ENCODE data around the gene NRXN3. TPM values are rescaled to one million over a fixed set of nuclear protein-coding genes. Genes with fewer than 3 reads are reported as not detected.

Gene NRXN3
- total RNA-seq, 1 donor from 2014 or later, result 1.0 TPM

DNA sequence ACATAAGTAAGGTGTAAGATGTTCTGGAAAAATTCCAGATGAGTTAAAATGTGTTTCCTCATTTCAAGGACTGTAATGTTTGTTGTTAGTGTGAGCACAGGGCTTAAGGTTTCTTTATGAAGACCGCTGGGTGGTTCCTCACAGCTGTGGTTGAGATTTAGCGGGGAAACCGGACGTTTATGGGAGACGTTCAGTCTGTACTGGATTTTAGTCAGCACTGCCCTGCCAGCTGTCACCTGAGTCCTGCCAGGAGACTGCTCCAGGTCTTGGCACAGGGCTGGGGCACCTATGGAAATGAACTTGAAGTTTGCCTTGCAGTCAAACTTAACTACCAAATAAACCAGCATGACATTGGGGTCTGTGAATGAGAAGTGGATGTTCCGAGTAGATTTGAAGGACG is 1485.9 kb downstream of the NRXN3 start:
- ATAC-seq, result no peak
- no peak for DNase-seq
- intact Hi-C loops (cut with micrococcal nuclease), result no loop called here

DNA sequence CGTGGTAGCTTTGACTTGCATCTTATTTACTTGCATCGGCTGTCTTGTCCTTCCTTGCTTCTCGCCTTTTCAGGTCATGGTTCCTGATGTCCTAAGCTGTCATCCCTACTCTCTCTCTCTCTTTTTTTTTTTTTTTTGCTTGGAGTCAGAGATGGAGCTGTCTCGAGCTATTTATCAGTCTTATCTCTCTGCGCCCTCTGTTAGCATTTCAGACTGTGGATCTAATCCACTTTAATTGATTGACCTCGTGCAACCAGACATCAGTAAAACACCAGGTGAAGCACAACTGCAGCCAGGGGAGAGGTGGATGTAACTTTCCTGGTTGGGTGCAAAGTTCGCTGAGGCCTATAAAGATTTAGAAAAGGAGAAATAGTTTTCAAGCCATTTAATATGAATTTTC is 1486.3 kb downstream of the NRXN3 start:
- intact Hi-C loops (cut with micrococcal nuclease), result no loop called here
- DNase-seq, result no peak
- no peak for ATAC-seq

DNA sequence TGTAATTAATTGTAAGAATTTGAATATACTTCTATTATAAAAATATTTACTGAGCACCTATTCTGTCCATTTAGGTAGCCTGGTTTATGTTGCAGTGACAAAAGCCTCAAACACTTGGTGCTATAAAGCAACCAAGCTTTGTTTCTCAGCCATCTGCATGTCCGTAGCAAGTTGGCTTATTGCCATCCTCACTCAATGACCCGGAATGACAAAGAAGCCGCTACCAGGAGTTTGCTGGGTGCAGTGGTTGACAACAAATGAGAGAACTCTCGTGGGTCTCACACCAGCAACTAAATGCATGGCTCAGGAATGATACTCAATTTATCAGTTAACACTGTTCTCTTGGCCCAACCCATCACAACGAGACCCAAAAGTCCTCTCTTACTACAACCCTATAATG is 1488.0 kb downstream of the NRXN3 start:
- intact Hi-C loops (cut with micrococcal nuclease), result no loop called here
- DNase-seq, result no peak
- no peak for ATAC-seq

DNA sequence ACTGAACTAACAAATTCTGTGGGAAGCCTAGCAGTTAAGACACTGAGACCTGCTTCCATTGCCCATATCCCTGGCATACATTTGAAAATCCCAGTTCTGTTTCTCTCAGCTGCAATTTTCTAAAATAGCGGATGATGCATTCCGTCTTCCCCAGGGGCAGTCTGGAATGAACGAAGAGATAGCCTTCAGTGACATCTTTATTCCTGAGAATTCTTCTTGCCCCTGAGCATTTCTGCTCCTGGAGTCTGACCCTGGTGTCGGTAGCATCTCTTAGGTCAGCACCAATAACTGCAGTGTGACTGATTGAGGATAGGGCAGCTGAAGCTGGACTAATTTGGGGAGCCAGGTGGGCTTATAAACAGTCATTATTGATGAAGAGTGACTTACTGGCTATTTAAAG is 1488.6 kb downstream of the NRXN3 start:
- intact Hi-C loops (cut with micrococcal nuclease), result no loop called here
- ATAC-seq, result no peak
- no peak for DNase-seq

DNA sequence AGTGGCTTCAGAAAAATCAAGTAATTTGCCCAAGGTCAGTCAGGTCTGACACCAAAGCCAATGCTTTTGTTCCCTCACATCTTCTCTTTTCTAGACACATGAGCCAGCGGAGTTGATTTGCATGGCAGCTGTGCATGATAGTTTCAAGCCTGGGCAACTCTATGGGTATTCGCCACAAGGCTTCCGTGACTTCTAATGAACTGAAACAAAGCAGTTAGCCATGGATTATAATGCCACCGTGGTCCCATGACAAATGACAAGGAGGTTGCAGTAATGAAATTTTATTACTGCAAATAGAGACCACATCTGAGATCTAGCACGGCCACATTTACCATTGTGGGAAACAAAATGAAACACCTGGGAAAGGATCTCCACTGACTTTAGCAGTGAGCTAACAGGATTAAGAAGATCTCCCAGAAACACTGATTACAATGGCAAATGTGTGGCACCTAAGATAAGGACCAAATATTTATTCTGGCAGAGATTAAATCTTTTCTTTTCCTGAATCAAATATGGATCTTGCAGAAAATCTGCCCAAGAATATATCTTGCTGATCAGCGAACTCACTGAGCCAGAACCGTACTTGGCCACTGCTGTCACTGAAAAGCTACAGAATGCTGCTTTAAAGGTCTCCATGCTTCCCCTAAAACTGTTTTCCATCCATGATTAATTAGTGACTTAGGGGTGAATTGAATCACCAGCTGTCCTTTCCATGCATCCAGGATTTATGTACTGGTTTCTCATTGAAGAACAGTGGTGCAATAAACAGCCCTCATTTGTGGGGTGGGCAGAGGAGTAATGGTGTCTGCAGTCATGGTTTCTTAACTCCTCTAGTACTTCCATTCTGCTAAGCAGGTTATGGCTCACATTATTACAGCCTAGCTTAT is 1490.1 kb downstream of the NRXN3 start:
- DNase-seq (no peak), ATAC-seq (no peak)
- intact Hi-C loops (cut with micrococcal nuclease), result no loop called here

DNA sequence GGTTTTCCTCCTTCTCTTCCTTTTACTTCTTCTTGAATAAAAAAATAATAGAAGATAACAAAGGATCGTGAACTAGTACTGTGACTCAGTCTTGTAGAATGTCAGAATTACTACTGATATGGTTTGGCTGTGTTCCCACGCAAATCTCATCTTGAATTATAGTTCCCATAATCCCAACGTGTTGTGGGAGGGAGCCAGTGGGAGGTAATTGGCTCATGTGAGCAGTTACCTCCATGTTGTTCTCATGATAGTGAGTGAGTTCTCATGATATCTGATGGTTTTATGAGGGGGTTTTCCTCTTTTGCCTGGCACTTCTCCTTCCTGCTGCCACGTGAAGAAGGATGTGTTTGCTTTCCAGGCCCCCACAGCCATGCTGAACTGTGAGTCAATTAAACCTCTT is 1491.6 kb downstream of the NRXN3 start:
- intact Hi-C loops (cut with micrococcal nuclease), result no loop called here
- no peak for ATAC-seq
- DNase-seq, result no peak

DNA sequence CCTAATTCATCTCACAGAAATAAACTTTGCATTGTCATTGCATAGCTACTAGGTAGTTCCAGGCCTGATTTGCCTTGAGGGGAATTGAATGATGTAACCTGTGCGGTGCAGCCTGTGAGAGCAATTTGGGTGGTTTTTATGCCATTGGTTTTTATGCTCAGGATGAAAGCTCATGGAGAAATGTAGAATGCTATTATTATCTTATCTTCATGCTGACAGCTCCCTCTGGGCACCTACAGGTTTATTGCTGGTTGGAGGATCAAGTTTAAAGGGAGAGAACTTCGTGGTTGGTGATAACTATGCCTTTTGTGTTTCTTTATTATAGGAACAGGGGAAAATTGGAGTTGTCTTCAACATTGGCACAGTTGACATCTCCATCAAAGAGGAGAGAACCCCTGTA is 1493.3 kb downstream of the NRXN3 start:
- ATAC-seq (no peak), DNase-seq (no peak)
- intact Hi-C loops (cut with micrococcal nuclease), result no loop called here

DNA sequence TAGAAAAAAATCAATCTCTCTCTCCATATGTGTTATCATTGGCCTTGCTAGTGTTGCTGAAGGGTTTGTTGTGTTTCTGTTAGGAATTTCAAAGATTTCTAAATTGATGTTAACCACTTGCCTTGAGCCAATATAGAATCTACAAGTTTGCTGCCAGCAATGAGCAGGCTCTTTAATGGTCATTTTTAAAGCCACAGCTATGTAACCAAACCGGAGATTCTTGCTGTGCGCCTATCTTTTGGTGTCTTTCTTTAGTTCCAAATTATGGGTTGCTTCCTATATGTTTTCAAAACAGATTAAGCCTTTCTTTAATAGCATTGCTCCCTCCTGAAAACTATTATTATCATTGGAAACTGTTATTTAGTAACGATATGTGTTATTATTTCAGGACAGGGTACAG is 1495.4 kb downstream of the NRXN3 start:
- intact Hi-C loops (cut with micrococcal nuclease), result no loop called here
- DNase-seq (no peak), ATAC-seq (no peak)

DNA sequence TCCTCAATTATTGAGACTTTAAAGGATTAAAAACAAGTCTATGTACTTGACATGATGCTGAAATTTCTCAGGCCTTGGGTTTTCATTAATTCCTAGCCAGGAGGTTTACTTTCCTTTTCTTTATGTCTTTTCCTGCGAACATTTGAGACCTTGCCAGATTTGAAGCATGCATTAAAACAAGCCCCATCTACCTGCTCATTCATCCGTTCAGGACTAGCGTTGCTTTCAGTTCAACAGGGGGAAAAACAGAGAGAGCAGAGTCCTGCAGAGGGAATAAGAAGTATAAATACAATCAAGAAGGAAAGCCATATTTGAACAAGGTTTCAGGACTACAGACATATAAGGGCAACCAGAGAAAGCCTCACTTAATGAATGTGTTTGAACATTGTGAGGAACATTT is 1498.8 kb downstream of the NRXN3 start:
- intact Hi-C loops (cut with micrococcal nuclease), result no loop called here
- DNase-seq (no peak), ATAC-seq (no peak)

DNA sequence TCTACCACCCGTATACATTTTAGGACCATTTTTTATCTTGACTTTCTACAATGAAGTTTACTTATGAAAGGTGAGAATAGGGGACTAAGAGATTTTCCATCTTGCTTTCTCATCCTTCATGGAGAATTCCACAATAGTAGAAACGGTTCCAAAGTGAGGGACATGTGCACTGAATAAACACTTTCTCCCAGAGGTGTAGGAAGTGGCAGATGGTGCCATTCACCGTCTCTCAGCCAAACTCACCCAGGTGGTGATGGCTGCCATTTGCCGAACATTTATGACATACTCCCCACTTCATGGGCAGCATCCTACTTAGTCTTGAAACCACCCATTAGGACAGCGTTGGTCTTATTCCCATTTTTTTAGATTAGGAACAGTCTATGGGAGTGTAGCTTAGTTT is 1500.6 kb downstream of the NRXN3 start:
- ATAC-seq (no peak), DNase-seq (no peak)
- intact Hi-C loops (cut with micrococcal nuclease), result no loop called here

DNA sequence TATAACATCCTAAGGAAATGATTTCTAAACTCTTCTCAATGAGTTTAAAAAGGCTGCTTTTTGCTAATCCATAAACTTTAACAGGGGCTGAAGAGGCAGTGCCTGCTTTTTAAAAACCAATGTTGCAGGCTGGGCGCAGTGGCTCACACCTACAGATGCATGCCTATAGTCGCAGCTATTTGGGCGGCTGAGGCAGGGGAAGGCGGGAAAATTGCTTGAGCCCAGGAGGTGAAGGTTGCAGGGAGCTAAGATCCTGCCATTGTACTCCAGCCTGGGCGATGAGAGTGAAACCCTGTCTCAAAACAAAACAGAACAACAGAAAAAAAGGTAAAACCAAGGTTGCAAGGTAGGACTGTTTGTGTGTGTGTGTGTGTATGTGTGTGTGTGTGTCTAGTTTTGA is 1509.9 kb downstream of the NRXN3 start:
- no peak for DNase-seq
- no peak for ATAC-seq
- intact Hi-C loops (cut with micrococcal nuclease), result no loop called here

DNA sequence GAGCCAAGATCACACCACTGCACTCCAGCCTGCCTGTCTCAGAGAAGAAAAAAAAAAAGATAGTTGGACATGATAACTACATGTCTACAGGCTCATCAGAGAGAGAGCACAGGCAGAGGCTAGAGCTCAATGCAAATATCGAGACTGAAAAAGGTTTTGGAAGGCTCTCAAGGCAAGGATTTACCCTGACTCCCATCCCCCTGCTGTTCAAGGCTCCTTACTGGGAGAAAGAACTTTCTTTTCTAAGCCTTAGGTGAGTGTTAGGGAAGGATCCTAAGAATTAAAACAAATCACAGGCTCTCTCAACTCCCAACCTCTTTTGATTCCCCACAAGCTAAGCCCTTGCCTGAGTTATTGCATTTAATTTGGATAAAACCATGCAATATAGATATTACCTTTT is 1516.0 kb downstream of the NRXN3 start:
- intact Hi-C loops (cut with micrococcal nuclease), result no loop called here
- DNase-seq, result no peak
- ATAC-seq, result no peak

DNA sequence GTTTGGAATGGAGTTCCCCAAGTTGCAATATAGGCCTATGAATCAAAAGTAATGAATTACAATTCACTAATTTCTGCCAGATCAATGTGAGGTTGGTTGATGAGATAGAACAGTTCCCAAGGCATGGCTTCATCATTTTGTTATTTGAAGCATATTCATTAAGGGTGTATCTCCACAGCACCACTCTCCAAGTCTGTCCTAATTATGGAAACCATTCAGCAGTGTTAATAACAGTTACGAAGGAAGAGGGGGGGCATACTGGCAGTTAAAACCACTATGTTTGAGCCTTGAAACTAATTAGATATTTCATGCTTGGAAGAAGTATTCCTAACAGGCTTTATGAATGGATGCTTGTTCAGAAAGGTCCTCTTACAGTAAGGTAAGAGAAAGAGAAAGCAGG is 1520.8 kb downstream of the NRXN3 start:
- ATAC-seq (no peak), DNase-seq (no peak)
- intact Hi-C loops (cut with micrococcal nuclease), result no loop called here

DNA sequence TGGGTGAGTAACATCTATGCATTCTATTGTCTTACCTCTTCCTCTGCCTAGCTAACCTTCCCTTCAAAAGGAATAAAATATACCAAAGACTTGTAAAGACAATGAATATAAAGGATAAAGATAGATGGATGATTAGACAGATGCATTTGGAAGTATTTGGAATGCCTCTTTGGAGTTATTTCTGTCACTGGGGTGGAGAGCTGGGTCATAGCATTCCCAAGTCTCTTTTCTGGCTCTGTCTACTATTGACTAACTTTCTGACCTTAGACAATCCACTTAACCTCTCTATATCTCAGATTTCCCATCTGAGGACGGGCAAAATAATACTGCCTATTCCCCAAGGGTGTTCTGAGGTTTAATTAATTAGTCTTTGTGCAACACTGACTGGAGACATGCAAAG is 1523.8 kb downstream of the NRXN3 start:
- ATAC-seq, result no peak
- intact Hi-C loops (cut with micrococcal nuclease), result no loop called here

DNA sequence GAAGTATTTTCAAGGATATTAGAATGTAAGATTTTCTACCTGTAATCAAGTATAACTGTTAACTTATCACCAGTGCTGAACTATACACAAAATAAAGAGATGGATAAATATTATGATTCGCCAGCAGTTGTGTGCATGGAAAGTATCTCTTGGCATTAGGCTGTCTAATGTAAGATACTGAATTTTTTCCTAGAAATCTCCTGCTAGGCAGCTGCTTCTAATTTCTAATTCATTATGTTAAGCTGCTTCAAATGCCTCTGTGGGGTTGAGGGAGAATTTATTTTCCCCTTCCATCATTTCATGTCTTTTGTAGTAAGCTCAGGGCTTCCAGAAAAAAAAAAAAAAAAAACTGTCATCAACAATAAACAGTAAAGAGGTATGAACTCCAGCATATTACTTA is 1525.1 kb downstream of the NRXN3 start:
- intact Hi-C loops (cut with micrococcal nuclease), result no loop called here

More for the DNA sequence above, 1523.8 kb downstream of the NRXN3 start:
- DNase-seq, result no peak

DNA sequence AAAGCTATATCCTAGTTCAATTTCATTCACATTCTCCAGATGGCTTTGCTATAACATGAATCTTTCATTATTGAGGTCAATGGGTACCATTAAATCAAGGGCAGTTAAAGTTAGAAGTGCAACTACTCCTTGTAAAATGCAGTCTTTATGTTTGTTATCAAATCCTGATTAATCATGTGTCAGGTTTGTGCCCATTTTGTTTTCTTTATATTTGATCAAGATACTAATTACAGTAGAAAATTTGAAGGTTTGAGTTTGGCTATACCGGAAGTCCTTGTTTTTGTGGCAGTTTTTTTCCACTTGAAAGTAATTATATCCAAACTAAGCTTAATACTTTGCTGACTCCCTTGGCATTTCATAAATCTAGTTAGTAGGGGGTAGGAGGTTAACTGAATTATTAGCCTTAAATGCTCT is 1528.1 kb downstream of the NRXN3 start:
- intact Hi-C loops (cut with micrococcal nuclease), result no loop called here

More for the DNA sequence above, 1525.1 kb downstream of the NRXN3 start:
- ATAC-seq, result no peak
- DNase-seq, result no peak

DNA sequence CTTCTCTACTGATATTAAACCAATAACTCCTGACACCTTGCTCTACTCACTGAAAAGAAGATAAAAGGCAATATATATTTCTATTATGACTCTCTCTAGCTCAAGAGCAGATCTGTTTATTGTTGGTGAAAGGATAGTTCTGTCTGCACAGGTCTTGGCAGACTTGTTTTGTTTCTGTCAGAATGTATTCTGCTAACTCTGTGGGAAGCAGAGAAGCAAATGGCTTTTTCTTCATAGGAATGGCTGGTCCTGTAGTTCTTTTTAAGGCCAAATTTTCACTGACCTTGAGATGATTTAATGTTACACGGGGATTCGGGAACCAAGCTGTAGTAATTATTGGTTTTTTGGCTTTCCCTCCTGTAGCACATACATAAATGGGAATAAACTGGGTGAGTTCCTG is 1529.0 kb downstream of the NRXN3 start:
- intact Hi-C loops (cut with micrococcal nuclease), result no loop called here
- ATAC-seq, result no peak
- DNase-seq, result no peak

More for the DNA sequence above, 1528.1 kb downstream of the NRXN3 start:
- no peak for ATAC-seq
- no peak for DNase-seq

DNA sequence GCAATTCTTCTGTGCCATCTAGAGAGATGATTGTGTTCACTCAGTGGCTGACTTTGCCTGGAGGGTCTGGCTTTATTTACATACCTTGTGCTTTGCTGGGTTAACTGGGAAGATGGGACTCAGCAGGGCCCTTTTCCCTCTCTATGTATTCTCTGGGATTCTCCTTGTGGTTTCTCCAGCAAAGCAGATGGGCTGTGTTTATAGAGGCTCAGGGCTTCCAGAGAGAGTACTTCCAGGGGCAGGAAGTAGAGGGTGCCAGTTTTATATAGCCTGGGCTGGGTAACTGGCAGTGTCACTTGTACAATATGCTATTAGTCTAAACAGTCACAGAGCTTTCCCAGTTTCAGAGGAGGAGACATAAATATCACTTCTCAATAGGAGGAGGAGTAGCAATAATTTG is 1531.2 kb downstream of the NRXN3 start:
- no peak for DNase-seq
- intact Hi-C loops (cut with micrococcal nuclease), result no loop called here
- no peak for ATAC-seq

DNA sequence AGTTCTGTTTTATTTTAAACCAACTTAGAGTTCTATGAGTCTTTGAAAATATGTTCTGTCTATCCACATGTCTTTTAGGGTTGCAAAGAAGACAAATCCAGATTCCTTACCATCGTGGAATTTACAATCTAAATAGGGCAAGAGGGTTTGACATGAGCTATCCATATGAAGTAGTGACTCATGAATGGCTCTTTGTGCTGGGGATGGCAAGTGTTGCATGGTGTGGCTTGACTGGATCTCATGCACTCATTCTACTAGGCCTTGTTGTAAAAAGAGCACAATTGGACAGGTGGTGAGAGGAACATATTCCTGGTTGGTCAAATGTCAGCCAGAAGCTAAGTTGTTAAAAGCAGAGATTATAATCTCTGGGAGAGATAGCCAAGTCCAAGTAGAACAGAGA is 1532.0 kb downstream of the NRXN3 start:
- intact Hi-C loops (cut with micrococcal nuclease), result no loop called here
- DNase-seq (no peak), ATAC-seq (no peak)

DNA sequence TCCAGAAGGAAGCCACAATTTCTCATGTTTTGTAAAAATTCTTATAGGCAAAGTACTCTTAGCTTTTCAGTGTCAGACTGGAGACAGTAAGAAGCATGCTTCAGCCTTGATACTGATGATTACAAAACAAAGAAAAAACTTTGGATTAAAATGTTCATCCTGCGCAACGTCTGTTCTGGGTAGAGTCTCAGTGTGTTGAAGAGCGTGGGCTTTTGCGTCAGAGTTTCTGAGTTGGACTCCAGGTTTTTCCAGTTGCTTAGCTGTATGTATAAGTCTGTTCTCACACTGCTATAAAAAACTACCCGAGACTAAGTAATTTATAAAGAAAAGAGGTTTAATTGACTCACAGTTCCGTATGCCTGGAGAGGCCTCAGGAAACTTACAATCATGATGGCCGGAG is 1533.0 kb downstream of the NRXN3 start:
- intact Hi-C loops (cut with micrococcal nuclease), result no loop called here
- ATAC-seq (no peak), DNase-seq (no peak)

DNA sequence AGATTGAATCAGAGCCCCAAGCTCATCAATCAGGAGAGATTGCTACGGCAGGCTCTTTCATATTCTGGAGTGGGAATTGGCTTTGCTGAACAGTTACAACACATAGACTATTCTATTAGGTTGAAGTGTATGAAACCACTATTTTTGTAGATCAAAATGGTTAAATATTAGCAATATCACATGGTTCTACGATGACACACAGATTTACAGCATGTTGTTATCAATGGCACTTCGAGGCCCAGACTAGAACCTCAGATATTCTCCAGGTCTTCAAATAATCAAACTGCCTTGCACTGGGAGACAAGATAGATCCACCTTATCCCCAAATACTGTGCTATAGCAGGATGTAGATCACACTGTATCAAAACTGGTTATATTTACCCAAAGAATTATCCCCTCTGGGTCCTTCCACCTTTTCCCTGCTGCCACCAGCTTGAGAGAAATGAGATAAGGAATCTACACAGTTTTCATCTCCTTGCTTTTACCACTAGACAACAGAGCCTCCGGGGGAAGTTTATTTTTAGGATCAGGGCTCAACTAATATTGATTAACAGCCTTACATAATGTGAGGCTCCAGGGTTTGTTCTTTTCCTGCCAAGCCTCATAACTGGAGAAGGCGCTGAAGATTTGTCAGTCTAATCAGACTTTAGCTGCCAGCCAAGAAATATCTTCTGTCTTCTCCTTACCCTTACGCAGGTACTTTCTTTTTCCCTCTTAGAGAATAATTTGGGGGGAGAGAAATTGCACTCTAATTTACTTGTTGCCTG is 1534.1 kb downstream of the NRXN3 start:
- DNase-seq, result no peak
- ATAC-seq, result no peak
- intact Hi-C loops (cut with micrococcal nuclease), result no loop called here

All from left ventricle myocardium superior (tissue), 1 donor.